ENCODE measurements around the gene GLRX3.

- TF ChIP-seq SIN3A (IDR thresholded peaks at IDR 0.05; ENCODE audit: borderline replicate concordance, insufficient read depth, low read depth, low read length), result no peak
- no peak for TF ChIP-seq CTCF (IDR thresholded peaks at IDR 0.05)
- TF ChIP-seq REST (IDR thresholded peaks at IDR 0.05; ENCODE audit: insufficient read depth in 1 of 2, low read depth in 2 of 2, low read length in 1 of 2), result no peak
Observed at GRCh38 chr10:130159192-130159794, 23.1 kb downstream of the GLRX3 start.

Data from Panc1 (cell line).